Adrenal gland (tissue), 5 donors: Measurements from ENCODE around the gene TOLLIP.

Source experiments
- CTCF ChIP-seq, 6 experiments: fragments of 450-650 bp in 4 of 6; fragments of 200-600 bp in 2 of 6; sonication (generic) in 1 of 6; IDR thresholded peaks; 1 replicate in 5 of 6; 2 replicates in 1 of 6; pipeline versions ENCODE4 v1.5.1 to v1.8.0; 2016 to 2021; ENCODE audit warnings: antibody characterized with exemption in 6 of 6, mild to moderate bottlenecking in 2 of 6, moderate library complexity in 1 of 6
- POLR2A ChIP-seq, 2 donors: fragments of 450-650 bp; IDR thresholded peaks; one replicate each; pipeline ENCODE4 v1.6.1; 2017; ENCODE audit warnings: antibody characterized with exemption in 2 of 2, mild to moderate bottlenecking in 2 of 2, moderate library complexity in 1 of 2
- donor health status: DM: no; HTN: no; CAD: no.

GRCh38 chr11:1280116-1281035 lies 29.1 kb downstream of the TOLLIP start:
- TF ChIP-seq CTCF (IDR thresholded peaks at IDR 0.05): no peak
- no peak for TF ChIP-seq POLR2A (IDR thresholded peaks at IDR 0.05)
